Endothelial cell of umbilical vein (primary cell): ENCODE data around the gene SPSB1. TPM values are rescaled to one million over a fixed set of nuclear protein-coding genes. Genes with fewer than 3 reads are reported as not detected.

Source experiments
- BruUV-seq: library from RNA; stranded (reverse); fragments of 400-500 nt; replicated peaks from 2 replicates; lab custom pipeline; 2021; lab: Mats Ljungman, UMichigan
- CTCF ChIA-PET: fragments of 300-600, 350-600 bp; sonication (Branson Sonifier 250); formaldehyde crosslinking; loops from one replicate; lab custom pipeline; 2021; ENCODE audit warnings: antibody characterized with exemption, inconsistent platforms; lab: Charles Lee
- POLR2A ChIA-PET: fragments of 300-600, 350-600 bp; sonication (Branson Sonifier 250); formaldehyde crosslinking; loops from one replicate; lab custom pipeline; 2021; ENCODE audit warnings: antibody characterized with exemption, inconsistent platforms; lab: Charles Lee
- DNase-seq: peaks from one replicate; pipeline ENCODE4 v3.0.0-alpha.2; 2011; ENCODE audit warnings: low read depth, low spot score
- FAIRE-seq: peaks from 2 replicates; lab custom pipeline; 2011; peaks lifted over from hg19 to GRCh38; lab: Jason Lieb, UNC
- H2AFZ ChIP-seq: 2 replicates; pipeline ENCODE4 v1.6.0; 2012; ENCODE audit warnings: low read depth, low read length, control low read depth, inconsistent platforms
- H3K27ac ChIP-seq: 2 replicates; pipeline ENCODE4 v1.5.1; 2011; ENCODE audit warnings: low read depth, mild to moderate bottlenecking, control low read depth, low read length, moderate library complexity; ENCODE audit not compliant: insufficient read depth
- H3K27me3 ChIP-seq, 2 experiments: 2 replicates each; pipeline versions ENCODE4 v1.6.0 to v1.6.1; 2011; ENCODE audit warnings: low read length in 2 of 2, mixed read lengths in 1 of 2; ENCODE audit not compliant: control insufficient read depth in 2 of 2, insufficient read depth in 2 of 2
- H3K36me3 ChIP-seq, 2 experiments: 2 replicates in 1 of 2; 3 replicates in 1 of 2; pipeline ENCODE4 v1.5.1; 2011; ENCODE audit warnings: low read length in 2 of 2, mild to moderate bottlenecking in 1 of 2, moderate library complexity in 1 of 2; ENCODE audit not compliant: control insufficient read depth in 2 of 2, insufficient read depth in 2 of 2; ENCODE audit errors: extremely low read depth in 1 of 2
- H3K4me1 ChIP-seq: 3 replicates; pipeline ENCODE4 v1.5.1; 2011; ENCODE audit warnings: mild to moderate bottlenecking, low read length; ENCODE audit not compliant: control insufficient read depth, insufficient read depth; ENCODE audit errors: extremely low read depth
- H3K4me2 ChIP-seq: 2 replicates; pipeline ENCODE4 v1.6.1; 2011; ENCODE audit warnings: low read length, control low read depth, mixed read lengths; ENCODE audit not compliant: insufficient read depth
- H3K4me3 ChIP-seq, 3 experiments: fragments of 200-600 bp in 1 of 3; sonication (generic), shearing (Covaris generic) in 1 of 3; replicated peaks in 1 of 3; 2 replicates each; pipeline ENCODE4 v1.5.1; 2011 to 2016; ENCODE audit warnings: control low read depth in 3 of 3, low read length in 3 of 3, mild to moderate bottlenecking in 2 of 3, inconsistent platforms in 1 of 3, low read depth in 1 of 3, moderate library complexity in 1 of 3; ENCODE audit not compliant: insufficient read depth in 1 of 3
- H3K79me2 ChIP-seq: 2 replicates; pipeline ENCODE4 v1.6.0; 2012; ENCODE audit warnings: low read length, inconsistent platforms; ENCODE audit not compliant: control insufficient read depth, insufficient read depth
- H3K9ac ChIP-seq: replicated peaks from 2 replicates; pipeline ENCODE3; 2011; ENCODE audit warnings: low read length, control low read depth; ENCODE audit not compliant: insufficient read depth; ENCODE audit errors: extremely low read depth
- H3K9me1 ChIP-seq: replicated peaks from 3 replicates; pipeline ENCODE4 v1.6.0; 2011; ENCODE audit warnings: mild to moderate bottlenecking, low read length; ENCODE audit not compliant: control insufficient read depth, insufficient read depth; ENCODE audit errors: extremely low read depth
- H3K9me3 ChIP-seq: replicated peaks from 2 replicates; pipeline ENCODE4 v1.5.1; 2012; ENCODE audit warnings: low read length, inconsistent platforms; ENCODE audit not compliant: control insufficient read depth, insufficient read depth
- H4K20me1 ChIP-seq: replicated peaks from 2 replicates; pipeline ENCODE3; 2011; ENCODE audit warnings: mild to moderate bottlenecking, low read length; ENCODE audit not compliant: control insufficient read depth, insufficient read depth; ENCODE audit errors: extremely low read depth
- EZH2 ChIP-seq: IDR thresholded peaks from 2 replicates; pipeline ENCODE4 v1.6.1; 2012; ENCODE audit warnings: borderline replicate concordance, low read depth, mild to moderate bottlenecking, moderate library complexity, low read length, inconsistent platforms; ENCODE audit not compliant: severe bottlenecking
- FOS ChIP-seq: IDR thresholded peaks from 2 replicates; pipeline ENCODE4 v1.6.1; 2011; ENCODE audit warnings: mild to moderate bottlenecking, low read length, moderate library complexity, borderline replicate concordance; ENCODE audit not compliant: insufficient read depth
- GATA2 ChIP-seq: IDR thresholded peaks from 2 replicates; pipeline ENCODE4 v1.7.0; 2011; ENCODE audit warnings: low read depth, mild to moderate bottlenecking, moderate library complexity, mixed read lengths, low read length; ENCODE audit not compliant: insufficient read length, insufficient read depth
- JUN ChIP-seq: IDR thresholded peaks from 2 replicates; pipeline ENCODE4 v1.6.1; 2011; ENCODE audit warnings: borderline replicate concordance, low read depth; ENCODE audit not compliant: insufficient read length, insufficient read depth
- POLR2A ChIP-seq: IDR thresholded peaks from 2 replicates; pipeline ENCODE4 v1.6.1; 2012; ENCODE audit warnings: low read depth, mild to moderate bottlenecking, control low read depth, low read length
- dilution Hi-C: fragments of 300-500 bp; cut with MboI; formaldehyde crosslinking; loops from one replicate; pipeline ENCODE4 v1.15.0; 2019; ENCODE audit warnings: low sequenced_read_pairs; ENCODE audit not compliant: extremely low pct_ligation_motif_present
- intact Hi-C: fragments of 100-400 bp; cut with micrococcal nuclease; formaldehyde crosslinking; loops from one replicate; pipeline ENCODE4 v1.10.0; 2022
- polyA plus RNA-seq, 4 experiments: library from polyadenylated mRNA; depleted of rRNA in 3 of 4; stranded (reverse) in 3 of 4; unstranded in 1 of 4; fragments of >200 nt; gene quantifications; 2 replicates each; pipeline versions ENCODE4 v1.2.1 to v1.2.3, GENCODE V29; 2011 to 2012; ENCODE audit warnings: missing spikeins in 1 of 4
- total RNA-seq: library from RNA; stranded (reverse); gene quantifications from 2 replicates; pipeline ENCODE4 v1.2.3, GENCODE V29; 2021
- TF ChIP-seq, protein P1 (sequence below), 2 donors: IDR thresholded peaks; 1 replicate in 1 of 2; 2 replicates in 1 of 2; pipeline ENCODE4 v1.5.1; 2011; ENCODE audit warnings: low read length in 2 of 2, mild to moderate bottlenecking in 2 of 2, moderate library complexity in 2 of 2, control low read depth in 1 of 2, inconsistent platforms in 1 of 2, low read depth in 1 of 2; ENCODE audit not compliant: insufficient read depth in 1 of 2; ENCODE audit errors: extremely low read depth in 1 of 2
- TF ChIP-seq, protein P2 (sequence below): IDR thresholded peaks from 2 replicates; pipeline ENCODE4 v1.6.1; 2011; ENCODE audit not compliant: insufficient read depth, insufficient read length

SPSB1 gene
- total and polyA plus RNA-seq, 2 donors (not counting 3 experiments of a cell fraction or from before 2014, with no cell fraction given) = 41.9 to 61.2 TPM

DNA sequence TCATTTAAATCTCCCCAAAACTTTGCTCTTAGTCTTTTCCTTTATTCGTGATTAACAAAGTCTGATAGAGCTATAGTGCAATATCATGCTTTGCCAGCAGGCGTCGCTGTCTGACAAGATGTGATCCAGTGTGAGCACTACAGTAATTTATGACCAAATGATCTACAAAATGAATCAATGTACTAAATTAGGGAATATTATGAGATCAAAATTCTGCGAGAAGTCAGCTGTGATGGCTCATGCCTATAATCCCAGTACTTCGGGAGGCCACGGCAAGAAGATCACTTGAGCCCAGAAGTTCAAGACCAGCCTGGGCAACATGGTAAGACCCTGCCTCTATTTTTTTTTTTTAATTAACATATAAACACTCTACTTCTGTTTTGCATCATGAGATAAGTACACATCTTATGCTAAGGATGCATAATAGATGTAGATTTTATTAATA lies 3.6 kb upstream of the SPSB1 start:
- TF ChIP-seq, protein P1, sequence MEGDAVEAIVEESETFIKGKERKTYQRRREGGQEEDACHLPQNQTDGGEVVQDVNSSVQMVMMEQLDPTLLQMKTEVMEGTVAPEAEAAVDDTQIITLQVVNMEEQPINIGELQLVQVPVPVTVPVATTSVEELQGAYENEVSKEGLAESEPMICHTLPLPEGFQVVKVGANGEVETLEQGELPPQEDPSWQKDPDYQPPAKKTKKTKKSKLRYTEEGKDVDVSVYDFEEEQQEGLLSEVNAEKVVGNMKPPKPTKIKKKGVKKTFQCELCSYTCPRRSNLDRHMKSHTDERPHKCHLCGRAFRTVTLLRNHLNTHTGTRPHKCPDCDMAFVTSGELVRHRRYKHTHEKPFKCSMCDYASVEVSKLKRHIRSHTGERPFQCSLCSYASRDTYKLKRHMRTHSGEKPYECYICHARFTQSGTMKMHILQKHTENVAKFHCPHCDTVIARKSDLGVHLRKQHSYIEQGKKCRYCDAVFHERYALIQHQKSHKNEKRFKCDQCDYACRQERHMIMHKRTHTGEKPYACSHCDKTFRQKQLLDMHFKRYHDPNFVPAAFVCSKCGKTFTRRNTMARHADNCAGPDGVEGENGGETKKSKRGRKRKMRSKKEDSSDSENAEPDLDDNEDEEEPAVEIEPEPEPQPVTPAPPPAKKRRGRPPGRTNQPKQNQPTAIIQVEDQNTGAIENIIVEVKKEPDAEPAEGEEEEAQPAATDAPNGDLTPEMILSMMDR (IDR thresholded peaks at IDR 0.05; ENCODE audit: extremely low read depth in 1 of 2, insufficient read depth in 1 of 2, low read depth in 1 of 2, low read length in 2 of 2) = peak; percentile 72 to 84
- no peak for TF ChIP-seq FOS
- TF ChIP-seq GATA2 = no peak
- TF ChIP-seq EZH2 = no peak
- TF ChIP-seq POLR2A = no peak
- no peak for TF ChIP-seq JUN
- TF ChIP-seq, protein P2, sequence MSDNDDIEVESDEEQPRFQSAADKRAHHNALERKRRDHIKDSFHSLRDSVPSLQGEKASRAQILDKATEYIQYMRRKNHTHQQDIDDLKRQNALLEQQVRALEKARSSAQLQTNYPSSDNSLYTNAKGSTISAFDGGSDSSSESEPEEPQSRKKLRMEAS = no peak
- intact Hi-C loops = loop anchor here (1.0 to 2.0 kb wide), 4 partner anchors 22 to 284 kb away; no protein-coding TSS in a partner anchor
- Histone ChIP-seq H3K79me2 (peaks cover 6% of the 10 kb centered on the region), H3K4me2 (no peak overlapping the region), H3K4me1 (peaks cover 10% of the 10 kb centered on the region), H4K20me1 (no peaks in the 10 kb centered on the region), H3K36me3 (no peaks in the 10 kb centered on the region), H3K9ac (no peak overlapping the region), H3K9me3 (no peaks in the 10 kb centered on the region), H2AFZ (no peak overlapping the region), H3K4me3 (no peak overlapping the region), H3K27ac (no peak overlapping the region), H3K9me1 (no peaks in the 10 kb centered on the region), H3K27me3 (no peaks in the 10 kb centered on the region)
- BruUV-seq = no TSS peak
- ChIA-PET CTCF (interaction anchor here (0.6 to 6.2 kb wide), 48 partner anchors 8 to 327 kb away, joined by 3 to 317 read pairs (median 4); partner anchors contain the start of gene TMEM201), POLR2A (interaction anchor here (0.6 kb wide), 1 partner anchor 111 kb away, joined by 3 read pairs; no protein-coding TSS in a partner anchor)
- dilution Hi-C loops = no loop called here
- peak; percentile 77 for FAIRE-seq
- DNase-seq = peak; percentile 83
